Large intestine (tissue), 3 donors: ENCODE measurements around the gene NUAK1. TPM values are rescaled to one million over a fixed set of nuclear protein-coding genes. Genes with fewer than 3 reads are reported as not detected.

ENCODE experiments used
- DNase-seq, 2 donors: peaks; one replicate each; pipeline versions ENCODE4 v3.0.0 to v3.0.0-alpha.2; 2013
- H3K27ac ChIP-seq: one replicate; pipeline ENCODE4 v1.5.1; 2013; ENCODE audit warnings: low read length
- H3K27me3 ChIP-seq: 2 replicates; pipeline ENCODE4 v1.6.1; 2013; ENCODE audit warnings: low read length; ENCODE audit not compliant: control insufficient read depth, insufficient read depth
- H3K36me3 ChIP-seq: 2 replicates; pipeline ENCODE4 v1.6.1; 2013; ENCODE audit warnings: low read length; ENCODE audit not compliant: control insufficient read depth, insufficient read depth
- H3K4me1 ChIP-seq: one replicate; pipeline ENCODE4 v1.6.1; 2013; ENCODE audit warnings: low read length; ENCODE audit not compliant: control insufficient read depth, insufficient read depth
- H3K4me3 ChIP-seq: one replicate; pipeline ENCODE4 v1.5.1; 2013; ENCODE audit warnings: low read length
- H3K9me3 ChIP-seq: one replicate; pipeline ENCODE4 v1.6.1; 2013; ENCODE audit warnings: mild to moderate bottlenecking, low read depth, low read length, moderate library complexity; ENCODE audit not compliant: control insufficient read depth
- WGBS: methylation state at CpG from one replicate; pipeline ENCODE4 v1.1.5; 2013; ENCODE audit warnings: low lambda C conversion rate; ENCODE audit not compliant: insufficient coverage; 5-methylcytosine and 5-hydroxymethylcytosine counted together
- polyA plus RNA-seq: library from polyadenylated mRNA; unstranded; fragments of 120-200 nt; gene quantifications from one replicate; pipeline ENCODE4 v1.2.1, GENCODE V29; 2013

Gene NUAK1
- polyA plus RNA-seq, 1 donor, result 3.1 TPM

- no peaks in the 10 kb centered on the region for H3K9me3 ChIP-seq
- H3K27ac ChIP-seq, result peak overlapping the region; percentile 35
- H3K27me3 ChIP-seq, result no peaks in the 10 kb centered on the region
- peaks cover 22% of the 10 kb centered on the region for H3K4me1 ChIP-seq
- H3K36me3 ChIP-seq, result no peaks in the 10 kb centered on the region
- DNase-seq, result peak in 1 of 2 donors; percentile 61
- H3K4me3 ChIP-seq, result no peak overlapping the region
- WGBS, result no CpG with 5 or more reads among the region's 8 CpGs
These were observed 18.1 kb downstream of the NUAK1 start for GRCh38 chr12:106120519-106121105.

- H3K4me3 ChIP-seq, result no peak overlapping the region
- H3K27me3 ChIP-seq, result no peaks in the 10 kb centered on the region
- H3K9me3 ChIP-seq, result no peaks in the 10 kb centered on the region
- WGBS, result no CpG with 5 or more reads among the region's 9 CpGs
- no peak overlapping the region for H3K27ac ChIP-seq
- DNase-seq, result no peak
- H3K4me1 ChIP-seq, result peaks cover 22% of the 10 kb centered on the region
- H3K36me3 ChIP-seq, result no peaks in the 10 kb centered on the region
These were observed 19.5 kb downstream of the NUAK1 start for GRCh38 chr12:106119301-106119700.

GRCh38 chr12:106118381-106119130 lies 20.2 kb downstream of the NUAK1 start:
- WGBS, result no CpG with 5 or more reads among the region's 8 CpGs
- H3K36me3 ChIP-seq, result no peaks in the 10 kb centered on the region
- peaks cover 19% of the 10 kb centered on the region for H3K4me1 ChIP-seq
- no peak overlapping the region for H3K4me3 ChIP-seq
- no peaks in the 10 kb centered on the region for H3K27me3 ChIP-seq
- no peaks in the 10 kb centered on the region for H3K9me3 ChIP-seq
- H3K27ac ChIP-seq, result no peak overlapping the region
- DNase-seq, result no peak

GRCh38 chr12:106115440-106115839 lies 23.3 kb downstream of the NUAK1 start:
- WGBS, result no CpG with 5 or more reads among the region's 11 CpGs
- Histone ChIP-seq H3K9me3 (no peaks in the 10 kb centered on the region), H3K27ac (no peak overlapping the region), H3K36me3 (no peaks in the 10 kb centered on the region), H3K4me3 (no peak overlapping the region), H3K4me1 (peaks cover 11% of the 10 kb centered on the region), H3K27me3 (no peaks in the 10 kb centered on the region)
- no peak for DNase-seq

GRCh38 chr12:106114447-106115068 lies 24.2 kb downstream of the NUAK1 start:
- no peaks in the 10 kb centered on the region for H3K36me3 ChIP-seq
- no peak overlapping the region for H3K4me3 ChIP-seq
- 100% methylated on average over 1 of the region's 5 CpGs for WGBS
- no peaks in the 10 kb centered on the region for H3K27me3 ChIP-seq
- H3K27ac ChIP-seq, result no peak overlapping the region
- peaks cover 14% of the 10 kb centered on the region for H3K4me1 ChIP-seq
- no peaks in the 10 kb centered on the region for H3K9me3 ChIP-seq
- DNase-seq, result no peak

GRCh38 chr12:106113824-106114446 lies 24.8 kb downstream of the NUAK1 start:
- Histone ChIP-seq H3K27me3 (no peaks in the 10 kb centered on the region), H3K9me3 (no peaks in the 10 kb centered on the region), H3K4me1 (peaks cover 20% of the 10 kb centered on the region), H3K4me3 (no peak overlapping the region), H3K27ac (no peak overlapping the region), H3K36me3 (no peaks in the 10 kb centered on the region)
- WGBS, result 90% methylated on average over 2 of the region's 10 CpGs
- no peak for DNase-seq

- Histone ChIP-seq H3K36me3 (no peaks in the 10 kb centered on the region), H3K9me3 (no peaks in the 10 kb centered on the region), H3K27ac (no peak overlapping the region), H3K4me1 (peaks cover 25% of the 10 kb centered on the region), H3K4me3 (no peak overlapping the region), H3K27me3 (no peaks in the 10 kb centered on the region)
- DNase-seq, result no peak
- WGBS, result no CpG with 5 or more reads among the region's 1 CpG
These were observed 25.3 kb downstream of the NUAK1 start for GRCh38 chr12:106113446-106113823.

- H3K4me1 ChIP-seq, result peaks cover 29% of the 10 kb centered on the region
- H3K9me3 ChIP-seq, result no peaks in the 10 kb centered on the region
- no peaks in the 10 kb centered on the region for H3K36me3 ChIP-seq
- H3K27me3 ChIP-seq, result no peaks in the 10 kb centered on the region
- no peak overlapping the region for H3K4me3 ChIP-seq
- DNase-seq, result no peak
- H3K27ac ChIP-seq, result no peak overlapping the region
- no CpG with 5 or more reads among the region's 6 CpGs for WGBS
These were observed 25.7 kb downstream of the NUAK1 start for GRCh38 chr12:106113042-106113441.

- Histone ChIP-seq H3K27ac (no peak overlapping the region), H3K4me1 (peaks cover 37% of the 10 kb centered on the region), H3K36me3 (no peaks in the 10 kb centered on the region), H3K4me3 (no peak overlapping the region), H3K9me3 (no peaks in the 10 kb centered on the region), H3K27me3 (no peaks in the 10 kb centered on the region)
- DNase-seq, result no peak
- no CpG with 5 or more reads among the region's 13 CpGs for WGBS
These were observed 26.5 kb downstream of the NUAK1 start for GRCh38 chr12:106112145-106112821.
